Measurements from ENCODE around the gene SRSF5. TPM values are rescaled to one million over a fixed set of nuclear protein-coding genes. Genes with fewer than 3 reads are reported as not detected.

Gene SRSF5
- total and polyA plus RNA-seq, 2 of the 13 experiments (the other 11 are each of a cell fraction or from before 2014, with no cell fraction given) = 189 to 277 TPM

DNA sequence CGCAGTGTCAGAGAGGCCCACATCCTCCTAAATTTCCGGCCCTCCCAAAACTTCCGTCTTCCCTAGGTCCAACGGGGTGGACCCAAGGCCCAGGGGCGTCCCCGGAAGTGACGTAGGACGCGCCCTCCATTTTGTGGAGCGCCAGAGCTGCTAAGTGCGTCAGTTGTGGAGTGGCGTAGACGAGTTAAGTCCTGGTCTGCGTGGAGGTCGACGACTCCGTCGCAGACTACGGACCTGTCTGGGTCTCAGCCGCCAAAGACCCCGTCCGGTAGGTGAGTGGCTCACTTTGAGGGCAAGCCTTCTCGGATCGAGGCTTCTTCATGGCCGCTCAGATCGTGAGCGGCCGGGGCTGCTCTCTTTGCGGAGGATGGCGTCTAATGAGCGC, at the start of gene SRSF5 (continued):
- no peak for TF ChIP-seq ZNF749 (CRISPR knock-in tag; IDR thresholded peaks at IDR 0.05; ENCODE audit: borderline replicate concordance)
- TF ChIP-seq ZSCAN9 (CRISPR knock-in tag; IDR thresholded peaks at IDR 0.05; ENCODE audit: borderline replicate concordance) = 0 out of 2 replicates have a peak, but pooled peaks have one; percentile 15
- TF ChIP-seq DR1 (CRISPR knock-in tag; IDR thresholded peaks at IDR 0.05) = peak; percentile 96
- TF ChIP-seq ZNF501 (CRISPR knock-in tag; IDR thresholded peaks at IDR 0.05) = peak; percentile 80; the same call in 1 of the 2 replicates
- no peak; the same call in 1 of the 2 replicates for TF ChIP-seq ZNF747 (CRISPR knock-in tag; IDR thresholded peaks at IDR 0.05; ENCODE audit: borderline replicate concordance)
- TF ChIP-seq ISL2 (CRISPR knock-in tag; IDR thresholded peaks at IDR 0.05) = no peak; the same call in 1 of the 2 replicates
- 0 out of 2 replicates have a peak, but pooled peaks have one; percentile 21 for TF ChIP-seq RERE (CRISPR knock-in tag; IDR thresholded peaks at IDR 0.05; ENCODE audit: low read depth)
- TF ChIP-seq, protein P1, sequence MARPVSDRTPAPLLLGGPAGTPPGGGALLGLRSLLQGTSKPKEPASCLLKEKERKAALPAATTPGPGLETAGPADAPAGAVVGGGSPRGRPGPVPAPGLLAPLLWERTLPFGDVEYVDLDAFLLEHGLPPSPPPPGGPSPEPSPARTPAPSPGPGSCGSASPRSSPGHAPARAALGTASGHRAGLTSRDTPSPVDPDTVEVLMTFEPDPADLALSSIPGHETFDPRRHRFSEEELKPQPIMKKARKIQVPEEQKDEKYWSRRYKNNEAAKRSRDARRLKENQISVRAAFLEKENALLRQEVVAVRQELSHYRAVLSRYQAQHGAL (CRISPR knock-in tag; IDR thresholded peaks at IDR 0.05; ENCODE audit: not compliant biosample characterization) = peak; percentile 60
- TF ChIP-seq, protein P2, sequence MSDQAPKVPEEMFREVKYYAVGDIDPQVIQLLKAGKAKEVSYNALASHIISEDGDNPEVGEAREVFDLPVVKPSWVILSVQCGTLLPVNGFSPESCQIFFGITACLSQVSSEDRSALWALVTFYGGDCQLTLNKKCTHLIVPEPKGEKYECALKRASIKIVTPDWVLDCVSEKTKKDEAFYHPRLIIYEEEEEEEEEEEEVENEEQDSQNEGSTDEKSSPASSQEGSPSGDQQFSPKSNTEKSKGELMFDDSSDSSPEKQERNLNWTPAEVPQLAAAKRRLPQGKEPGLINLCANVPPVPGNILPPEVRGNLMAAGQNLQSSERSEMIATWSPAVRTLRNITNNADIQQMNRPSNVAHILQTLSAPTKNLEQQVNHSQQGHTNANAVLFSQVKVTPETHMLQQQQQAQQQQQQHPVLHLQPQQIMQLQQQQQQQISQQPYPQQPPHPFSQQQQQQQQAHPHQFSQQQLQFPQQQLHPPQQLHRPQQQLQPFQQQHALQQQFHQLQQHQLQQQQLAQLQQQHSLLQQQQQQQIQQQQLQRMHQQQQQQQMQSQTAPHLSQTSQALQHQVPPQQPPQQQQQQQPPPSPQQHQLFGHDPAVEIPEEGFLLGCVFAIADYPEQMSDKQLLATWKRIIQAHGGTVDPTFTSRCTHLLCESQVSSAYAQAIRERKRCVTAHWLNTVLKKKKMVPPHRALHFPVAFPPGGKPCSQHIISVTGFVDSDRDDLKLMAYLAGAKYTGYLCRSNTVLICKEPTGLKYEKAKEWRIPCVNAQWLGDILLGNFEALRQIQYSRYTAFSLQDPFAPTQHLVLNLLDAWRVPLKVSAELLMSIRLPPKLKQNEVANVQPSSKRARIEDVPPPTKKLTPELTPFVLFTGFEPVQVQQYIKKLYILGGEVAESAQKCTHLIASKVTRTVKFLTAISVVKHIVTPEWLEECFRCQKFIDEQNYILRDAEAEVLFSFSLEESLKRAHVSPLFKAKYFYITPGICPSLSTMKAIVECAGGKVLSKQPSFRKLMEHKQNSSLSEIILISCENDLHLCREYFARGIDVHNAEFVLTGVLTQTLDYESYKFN (CRISPR knock-in tag; conservative IDR thresholded peaks at IDR 0.05) = peak; percentile 82
- TF ChIP-seq TEAD3 (CRISPR knock-in tag; optimal IDR thresholded peaks at IDR 0.05; ENCODE audit: borderline replicate concordance) = peak; percentile 6
- peak; percentile 77; the same call in 1 of the 2 replicates for TF ChIP-seq ZKSCAN5 (CRISPR knock-in tag; IDR thresholded peaks at IDR 0.05)
- TF ChIP-seq NFYB (CRISPR knock-in tag; IDR thresholded peaks at IDR 0.05) = peak; percentile 26; the same call in 1 of the 2 replicates
- 0 out of 2 replicates have a peak, but pooled peaks have one; percentile 9 for TF ChIP-seq MLXIP (CRISPR knock-in tag; IDR thresholded peaks at IDR 0.05; ENCODE audit: borderline replicate concordance)
- peak; percentile 83; the same call in 1 of the 2 replicates for TF ChIP-seq MEF2D (CRISPR knock-in tag; IDR thresholded peaks at IDR 0.05)
- peak; percentile 78 for TF ChIP-seq ZNF792 (CRISPR knock-in tag; IDR thresholded peaks at IDR 0.05)
- 0 out of 2 replicates have a peak, but pooled peaks have one; percentile 47 for TF ChIP-seq ZFP37 (CRISPR knock-in tag; IDR thresholded peaks at IDR 0.05; ENCODE audit: borderline replicate concordance)
- TF ChIP-seq BCL6 (CRISPR knock-in tag; IDR thresholded peaks at IDR 0.05) = peak; percentile 58; the same call in 1 of the 2 replicates
- TF ChIP-seq ATF7-NPFF (CRISPR knock-in tag; IDR thresholded peaks at IDR 0.05; ENCODE audit: low read depth) = peak; percentile 83

Measured in HepG2 (cell line).